GM21619 (cell line): ENCODE measurements around the gene AGAP1.

Experiments
- ATAC-seq: cut with Tn5 transposase; IDR thresholded peaks from one replicate; pipeline ENCODE4 v1.9.1; 2021; ENCODE audit not compliant: unreplicated experiment

Gene AGAP1

DNA sequence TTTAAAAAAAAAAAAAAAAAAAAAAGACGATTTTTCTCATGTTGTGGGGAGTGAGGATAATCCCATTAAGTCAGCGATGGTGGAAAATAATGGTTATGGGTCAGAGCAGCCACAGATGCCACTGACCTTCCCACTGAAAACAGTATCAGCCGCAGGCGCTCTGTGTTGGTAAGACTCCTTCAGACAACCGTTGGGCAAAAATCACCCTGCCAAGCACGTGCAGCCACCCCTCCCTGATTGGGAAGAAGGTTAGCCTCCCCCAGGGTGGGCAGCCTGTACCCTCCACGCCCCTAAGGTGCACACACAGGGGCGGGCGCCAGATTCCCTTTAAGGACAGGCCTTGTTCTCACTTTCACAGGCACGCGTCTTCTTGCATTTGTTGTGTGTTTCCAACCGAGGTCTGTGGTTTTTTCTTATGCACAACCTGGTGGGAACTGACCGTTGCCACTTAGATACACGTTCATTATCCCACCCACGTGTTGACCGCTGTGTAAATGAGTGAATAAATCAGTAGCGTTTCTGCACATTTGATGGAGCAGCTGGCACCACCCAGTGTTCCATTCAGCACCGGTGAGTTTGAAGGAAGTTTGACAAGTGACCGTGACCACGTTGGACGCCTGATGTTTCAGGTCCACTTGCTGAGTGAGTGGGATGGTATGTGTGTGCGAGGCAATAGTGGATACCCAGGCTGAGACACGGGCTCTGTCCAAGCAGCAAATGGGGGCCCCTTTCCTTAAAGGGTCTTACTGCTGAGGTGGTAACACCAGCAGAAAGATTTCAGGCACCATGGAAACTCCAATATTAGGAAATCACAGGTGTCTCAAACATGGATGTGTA is 476.6 kb downstream of the AGAP1 start:
- no peak for ATAC-seq

DNA sequence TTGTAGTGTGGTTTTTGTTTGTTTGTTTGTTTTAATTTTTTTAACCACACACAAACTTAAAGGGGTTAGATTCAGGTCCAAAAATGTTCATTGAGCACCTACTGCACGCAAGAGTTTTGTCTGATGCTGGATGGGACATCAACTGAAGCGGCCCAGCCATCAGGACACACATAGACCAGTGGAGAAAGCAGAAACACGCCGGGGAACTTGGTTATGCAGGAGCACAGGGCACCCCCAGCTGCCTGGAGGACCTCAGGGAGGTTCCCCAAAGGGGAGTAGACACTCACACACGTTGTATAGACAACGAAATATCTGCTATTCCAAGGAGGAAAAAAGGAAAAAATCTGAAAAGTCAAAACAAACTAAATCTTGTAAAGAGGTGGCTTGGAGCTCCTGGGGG is 482.7 kb downstream of the AGAP1 start:
- ATAC-seq = no peak

DNA sequence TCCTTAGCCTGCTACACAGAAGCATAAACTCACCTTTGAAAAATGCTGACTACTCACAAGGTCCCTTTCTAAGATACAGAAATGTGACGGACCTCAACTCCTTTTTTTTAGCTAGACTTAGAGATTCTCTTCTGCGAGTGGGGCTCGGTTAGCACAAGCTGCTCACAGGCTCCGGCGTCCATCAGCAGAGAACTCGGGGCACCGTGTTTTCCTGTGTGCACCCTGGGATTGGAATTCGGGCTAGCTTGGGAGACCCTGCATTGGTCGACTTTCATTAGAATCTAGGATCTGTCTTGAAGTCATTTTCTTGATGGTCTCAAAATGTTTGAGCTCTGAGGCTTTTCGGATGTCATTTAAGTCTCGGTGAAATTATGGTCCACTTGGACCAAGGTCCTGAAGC is 483.1 kb downstream of the AGAP1 start:
- ATAC-seq = no peak

DNA sequence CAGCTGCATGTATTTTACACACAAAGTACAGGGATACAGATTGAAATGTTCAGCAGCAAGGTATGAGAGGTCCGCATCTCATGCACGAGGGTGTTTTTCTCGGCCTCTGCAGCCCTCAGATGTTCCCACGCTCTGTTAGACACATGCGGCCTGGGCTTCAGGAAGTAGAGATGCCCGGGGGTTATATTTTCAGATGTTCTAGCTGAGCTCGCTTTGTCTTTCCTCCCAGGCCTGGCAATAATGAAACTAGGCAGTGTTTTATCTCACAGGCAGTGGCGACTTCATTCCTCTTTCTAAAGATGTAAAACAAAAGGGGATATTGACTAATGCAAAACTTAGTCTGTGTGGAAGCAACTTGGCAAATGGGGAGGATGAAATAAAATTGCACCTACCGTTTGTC is 483.6 kb downstream of the AGAP1 start:
- ATAC-seq = no peak

DNA sequence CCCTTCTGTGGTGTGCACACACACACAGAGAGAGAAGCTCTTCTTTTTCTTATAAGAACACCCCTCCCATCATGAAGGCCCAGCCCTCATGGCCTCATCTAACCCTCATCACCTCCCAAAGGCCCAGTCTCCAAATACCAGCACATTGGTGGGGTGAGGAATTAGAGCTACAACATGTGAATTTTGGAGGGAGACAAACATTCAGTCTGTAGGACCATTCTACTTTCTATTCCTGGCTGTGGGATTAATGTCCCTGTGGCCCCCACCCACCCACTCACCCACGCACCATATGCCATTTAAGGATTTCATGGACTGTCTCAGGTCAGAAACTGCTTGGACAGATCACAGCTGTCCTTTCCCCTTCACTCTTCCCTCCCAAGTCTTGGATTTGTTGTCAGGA is 484.2 kb downstream of the AGAP1 start:
- no peak for ATAC-seq

DNA sequence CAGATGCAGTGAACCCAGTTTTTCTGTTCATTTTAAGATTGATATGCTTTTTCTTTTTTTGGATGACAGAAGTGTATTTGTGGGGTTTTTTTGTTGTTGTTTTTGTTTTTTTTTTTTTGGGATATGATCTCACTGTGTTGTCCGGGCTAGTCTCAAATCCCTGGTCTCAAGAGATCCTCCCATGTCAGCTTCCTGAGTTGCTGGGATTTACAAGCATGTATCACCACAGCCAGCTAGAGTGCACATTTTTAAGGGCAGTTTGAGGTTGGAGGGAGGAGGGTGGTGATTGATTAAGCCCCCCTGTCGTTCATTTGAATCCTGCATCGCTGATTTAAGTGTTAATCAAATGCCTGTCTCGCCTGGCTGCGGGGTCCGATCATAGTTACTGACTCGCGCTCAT is 485.2 kb downstream of the AGAP1 start:
- no peak for ATAC-seq

DNA sequence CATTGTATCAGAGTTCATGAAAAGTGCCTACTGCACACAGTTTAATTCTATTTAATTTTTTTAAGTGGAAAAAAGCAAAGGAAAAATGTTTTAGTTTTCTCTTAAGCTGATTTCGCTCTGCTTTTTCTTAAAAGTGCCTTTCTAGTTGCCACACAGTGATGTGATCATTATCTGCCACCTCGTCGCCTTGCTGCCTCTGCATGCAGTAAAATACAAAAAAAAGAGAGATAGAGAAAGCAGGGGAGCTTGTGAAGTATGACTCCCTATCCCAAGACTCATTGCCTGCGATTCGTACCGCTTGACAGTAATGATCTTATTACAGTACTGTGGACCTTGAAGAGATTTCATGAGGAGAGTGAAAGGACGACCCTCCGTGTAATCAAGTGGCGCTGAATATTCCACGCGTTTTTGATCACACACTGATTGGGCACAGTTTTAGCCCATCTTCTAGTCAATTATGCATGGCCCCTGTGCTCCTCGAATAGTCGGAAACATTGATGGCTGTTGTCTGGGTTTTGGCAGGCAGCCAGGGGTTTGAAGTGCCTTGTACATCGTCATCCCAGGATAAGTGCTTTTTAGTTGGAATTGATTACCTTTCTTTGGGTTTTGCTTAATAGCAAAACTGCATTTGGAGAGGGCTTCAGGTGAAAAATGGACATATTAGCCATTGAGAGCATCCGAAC is 486.1 kb downstream of the AGAP1 start:
- no peak for ATAC-seq

DNA sequence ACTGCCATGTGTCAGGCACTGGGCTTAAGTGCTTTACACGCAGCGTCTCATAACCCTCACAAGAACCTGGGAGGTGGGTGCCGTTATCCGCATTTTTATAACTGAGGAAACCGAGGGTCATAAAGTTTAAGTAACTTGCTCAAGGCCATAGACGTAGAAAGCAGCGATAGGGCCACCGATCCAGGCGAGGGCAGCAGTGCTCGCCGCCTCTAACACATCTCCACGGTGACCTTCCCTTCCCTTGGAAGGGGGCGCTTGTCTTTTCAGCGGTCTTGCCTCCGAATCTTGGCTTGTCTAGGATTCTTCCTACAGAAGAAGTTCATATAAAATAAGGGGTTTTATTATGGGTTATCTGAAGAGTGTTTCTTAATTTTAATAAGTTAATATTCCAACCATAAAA is 487.8 kb downstream of the AGAP1 start:
- no peak for ATAC-seq

DNA sequence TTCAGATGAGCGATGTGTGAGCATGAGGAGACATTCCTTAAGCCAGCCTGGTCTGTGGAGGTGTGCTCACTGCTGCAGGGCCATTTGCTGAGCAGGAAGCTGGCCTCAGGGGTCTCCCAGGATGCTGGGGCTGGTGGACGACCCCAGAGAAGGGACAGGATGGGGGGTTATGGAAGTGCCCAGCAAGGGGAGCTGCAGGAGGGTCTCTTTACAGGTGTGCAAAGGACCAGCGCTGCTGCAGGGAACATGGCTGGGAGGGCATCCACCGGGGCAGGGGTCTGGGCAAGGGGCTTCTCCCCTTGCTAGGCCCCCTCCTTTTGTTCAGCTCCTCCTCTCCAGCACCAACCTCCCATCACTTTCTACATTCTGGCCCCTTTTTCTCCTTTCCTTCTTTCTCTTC is 489.2 kb downstream of the AGAP1 start:
- ATAC-seq = no peak

DNA sequence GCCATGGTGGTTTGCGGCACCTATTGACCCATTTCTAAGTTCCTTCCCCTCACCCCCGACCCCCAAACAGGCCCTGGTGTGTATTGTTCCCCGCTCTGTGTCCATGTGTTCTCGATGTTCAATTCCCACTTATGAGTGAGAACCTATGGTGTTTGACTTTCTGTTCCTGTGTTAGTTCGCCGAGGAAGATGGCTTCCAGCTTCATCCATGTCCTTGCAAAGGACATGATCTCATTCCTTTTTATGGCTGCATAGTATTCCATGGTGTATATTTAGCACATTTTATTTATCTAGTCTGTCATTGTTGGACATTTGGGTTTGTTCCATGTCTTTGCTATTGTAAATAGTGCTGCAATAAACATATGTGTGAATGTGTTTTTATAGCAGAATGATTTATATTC is 490.7 kb downstream of the AGAP1 start:
- no peak for ATAC-seq

DNA sequence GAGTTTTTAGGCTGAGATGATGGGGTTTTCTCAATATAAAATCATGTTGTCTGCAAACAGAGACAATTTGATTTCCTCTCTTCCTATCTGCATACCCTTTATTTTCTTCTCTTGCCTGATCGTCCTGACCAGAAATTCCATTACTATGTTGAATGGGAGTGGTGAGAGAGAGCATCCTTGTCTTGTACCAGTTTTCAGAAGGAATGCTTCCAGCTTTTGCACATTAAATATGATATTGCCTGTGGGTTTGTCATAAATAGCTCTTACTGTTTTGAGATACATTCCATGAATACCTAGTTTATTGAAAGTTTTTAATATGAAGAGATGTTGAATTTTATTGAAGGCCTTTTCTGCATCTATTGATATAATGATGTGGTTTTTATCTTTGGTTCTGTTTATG is 492.5 kb downstream of the AGAP1 start:
- no peak for ATAC-seq

DNA sequence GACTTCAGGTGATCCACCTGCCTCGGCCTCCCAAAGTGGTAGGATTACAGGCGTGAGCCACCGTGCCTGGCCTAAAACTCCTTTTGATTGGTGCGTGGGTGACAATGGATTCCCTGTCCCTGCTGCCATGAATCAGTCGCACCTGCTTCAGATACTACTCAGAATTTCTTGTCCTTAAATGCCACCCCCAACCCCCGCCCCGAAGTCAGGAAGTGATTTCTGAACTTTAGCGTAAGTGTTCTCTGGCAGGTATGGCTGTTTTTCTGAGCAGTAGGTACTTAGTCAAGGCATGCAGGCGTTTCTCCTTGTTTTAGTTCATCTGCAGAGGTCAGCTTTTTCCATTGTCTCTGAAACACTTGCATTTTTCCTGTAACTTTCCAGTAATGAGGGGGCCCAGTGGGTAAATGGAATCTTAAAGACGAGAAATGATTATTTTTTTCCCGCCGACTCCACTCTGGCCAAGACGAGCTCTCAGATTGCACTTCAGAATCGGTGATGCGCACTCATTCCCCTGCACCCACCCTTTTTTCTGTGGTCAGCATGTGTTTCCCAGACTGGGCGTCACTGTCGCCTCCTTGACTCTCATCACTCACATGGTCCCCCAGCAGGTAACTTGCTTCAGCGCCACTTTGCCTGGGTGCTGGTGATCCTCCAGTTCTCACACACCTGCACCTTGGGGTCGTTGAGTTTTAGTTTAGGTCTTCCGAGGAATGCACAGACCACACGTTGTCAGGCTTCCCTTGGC is 494.6 kb downstream of the AGAP1 start:
- no peak for ATAC-seq

DNA sequence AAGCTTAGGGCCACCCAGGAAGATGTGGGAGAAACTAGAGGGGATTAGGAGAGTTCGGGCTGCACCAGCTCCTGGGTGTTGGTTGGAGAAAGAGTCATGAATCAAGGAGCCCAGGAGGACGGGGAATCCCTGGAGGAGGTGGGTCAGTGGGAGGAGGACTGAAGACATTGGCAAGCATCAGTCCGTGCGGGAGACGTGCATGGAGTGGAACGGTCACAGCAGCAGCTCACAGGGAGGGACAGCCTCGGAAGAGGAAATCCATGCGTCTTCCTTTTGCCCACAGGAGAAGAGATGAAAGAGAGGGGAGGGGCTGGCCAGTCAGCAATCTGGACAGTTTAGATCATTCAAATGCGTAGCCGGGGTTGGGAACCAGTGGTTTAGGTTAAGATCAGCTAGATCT is 495.7 kb downstream of the AGAP1 start:
- no peak for ATAC-seq

DNA sequence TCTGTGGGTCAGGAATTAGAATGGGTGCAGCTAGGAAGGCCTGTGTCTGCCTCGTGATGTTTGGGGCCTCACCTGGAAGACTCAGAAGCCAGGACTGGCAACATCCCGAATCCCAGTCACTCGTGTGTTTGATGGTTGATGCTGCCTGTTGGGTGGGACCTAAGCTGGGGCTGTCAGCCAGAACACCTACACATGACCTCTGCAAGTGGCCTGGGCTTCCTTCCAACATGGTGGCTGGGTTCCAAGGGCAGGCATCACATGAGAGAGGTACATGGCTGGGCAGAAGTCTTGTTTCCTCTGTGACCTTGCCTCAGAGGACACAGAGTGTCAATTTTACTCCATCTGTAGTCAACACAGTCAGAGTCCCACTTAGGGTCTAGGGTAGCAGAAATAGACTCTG is 496.5 kb downstream of the AGAP1 start:
- no peak for ATAC-seq

DNA sequence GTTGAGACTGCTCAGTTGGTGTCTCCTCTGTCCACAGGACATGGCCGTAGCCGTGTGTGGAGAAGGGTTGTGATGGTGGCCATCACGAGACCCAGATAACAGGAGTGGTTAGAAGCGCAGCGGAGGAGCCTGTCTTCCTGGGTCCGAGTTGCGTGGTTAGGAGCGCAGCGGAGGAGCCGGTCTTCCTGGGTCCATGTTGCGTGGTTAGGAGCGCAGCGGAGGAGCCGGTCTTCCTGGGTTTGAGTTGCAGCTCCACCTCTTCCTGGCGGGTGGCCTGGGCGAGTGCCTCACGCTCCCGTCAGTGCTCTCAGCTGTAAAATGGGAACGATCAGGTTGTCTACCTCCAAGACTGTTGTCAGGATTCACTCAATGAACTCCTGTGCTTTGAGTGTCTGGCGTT is 498.2 kb downstream of the AGAP1 start:
- no peak for ATAC-seq

DNA sequence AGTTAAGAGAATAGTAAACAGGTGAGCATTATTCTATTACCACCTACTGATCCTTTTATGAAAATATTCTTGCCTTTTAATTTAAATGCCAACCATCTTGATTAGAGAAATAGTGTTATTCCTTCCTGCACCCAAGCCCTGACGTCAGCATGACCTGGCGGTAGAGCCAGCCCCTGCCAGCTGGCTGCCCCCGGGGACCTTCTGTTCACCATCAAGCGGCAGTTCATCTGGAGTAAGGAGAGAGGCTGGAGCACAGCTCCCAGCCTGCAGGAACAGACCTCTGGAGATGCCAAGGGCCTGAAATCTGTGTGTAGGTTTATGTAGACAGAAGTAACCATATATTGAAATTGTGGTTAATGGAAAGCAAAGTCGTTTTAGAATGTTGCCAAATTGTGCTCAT is 502.6 kb downstream of the AGAP1 start:
- ATAC-seq = no peak

DNA sequence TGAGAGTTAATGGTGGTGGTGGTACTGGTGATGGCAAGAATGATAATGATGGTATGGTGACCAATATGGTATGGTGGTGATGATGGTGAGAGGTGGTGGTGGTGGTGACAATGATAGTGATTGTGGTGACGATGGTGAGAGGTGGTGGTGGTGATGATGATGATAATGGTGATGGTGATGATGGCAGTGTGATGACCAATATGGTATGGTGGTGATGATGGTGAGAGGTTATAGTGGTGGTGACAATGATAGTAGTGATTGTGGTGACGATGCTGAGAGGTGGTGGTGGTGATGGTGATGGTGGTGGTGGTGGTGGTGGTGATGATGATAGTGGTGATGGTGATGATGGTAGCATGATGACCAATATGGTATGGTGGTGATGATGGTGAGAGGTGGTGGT is 505.2 kb downstream of the AGAP1 start:
- ATAC-seq = no peak

DNA sequence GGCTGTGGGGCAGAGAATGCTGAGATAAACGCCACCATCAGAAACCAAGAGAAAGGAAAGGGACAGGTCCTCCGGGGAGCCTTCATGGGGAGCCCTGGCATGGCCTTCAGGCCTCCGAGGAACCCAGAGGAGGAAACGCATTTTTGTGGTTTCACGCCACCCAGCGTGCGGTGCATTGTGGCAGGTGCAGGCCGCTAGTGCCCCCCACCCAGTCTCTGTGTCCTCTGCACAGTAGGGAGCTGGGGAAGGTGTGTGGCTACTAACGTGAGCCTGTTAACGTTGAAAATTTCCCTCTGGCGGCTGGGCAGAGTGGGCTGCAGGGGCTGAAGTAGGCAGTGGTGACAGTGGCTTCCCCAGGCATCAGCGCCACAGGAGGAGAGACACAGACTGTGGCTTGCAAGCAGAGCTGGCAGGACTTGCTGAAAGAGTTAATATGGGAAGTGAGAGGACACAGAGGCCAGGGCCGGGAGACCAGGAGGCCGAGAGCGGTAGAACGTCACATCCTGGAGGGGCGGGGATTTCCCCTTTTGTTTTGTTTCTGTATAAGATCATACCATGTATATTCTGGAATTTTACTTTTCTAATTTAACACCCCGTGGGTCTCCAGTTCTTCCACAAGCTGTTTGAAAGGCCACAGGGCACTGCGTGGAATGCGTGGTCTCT is 507.5 kb downstream of the AGAP1 start:
- ATAC-seq = no peak

DNA sequence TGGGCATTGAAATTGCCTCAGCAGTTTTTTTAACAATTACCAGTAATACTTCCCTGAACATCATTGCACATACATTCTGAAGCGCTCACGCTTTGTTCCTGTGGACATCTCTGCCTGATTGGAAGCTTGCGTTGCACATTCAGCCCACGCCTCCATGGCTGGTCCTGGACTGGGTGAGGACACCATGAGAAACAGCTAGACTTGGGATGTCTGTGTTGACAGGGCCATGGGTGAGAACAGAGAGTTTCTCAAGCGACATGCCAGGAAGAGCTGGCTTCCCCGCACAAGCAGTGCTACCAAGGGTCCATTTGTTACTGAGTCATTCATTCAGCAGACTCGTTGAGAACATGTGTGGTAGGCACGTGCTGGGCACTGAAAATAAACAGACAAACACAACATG is 508.0 kb downstream of the AGAP1 start:
- no peak for ATAC-seq

DNA sequence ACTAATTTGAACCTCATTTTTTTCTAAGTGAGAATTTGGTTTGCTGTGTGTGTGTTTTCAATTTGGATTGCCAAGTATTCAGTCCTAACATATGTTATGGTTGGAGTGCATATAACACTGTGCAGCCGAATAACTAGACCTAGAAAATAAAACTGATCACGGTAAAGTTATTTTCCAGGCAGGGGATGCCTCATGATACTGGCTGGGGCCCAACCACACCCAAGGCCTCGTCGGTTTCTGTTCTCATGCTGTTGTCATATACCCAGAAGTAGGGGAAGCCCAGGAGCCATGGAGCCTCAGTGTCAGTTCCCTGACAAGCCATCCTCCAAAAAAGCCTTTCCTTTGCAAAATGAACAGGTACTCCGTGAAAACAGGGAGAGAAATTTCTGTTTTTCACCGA is 514.2 kb downstream of the AGAP1 start:
- ATAC-seq = no peak

DNA sequence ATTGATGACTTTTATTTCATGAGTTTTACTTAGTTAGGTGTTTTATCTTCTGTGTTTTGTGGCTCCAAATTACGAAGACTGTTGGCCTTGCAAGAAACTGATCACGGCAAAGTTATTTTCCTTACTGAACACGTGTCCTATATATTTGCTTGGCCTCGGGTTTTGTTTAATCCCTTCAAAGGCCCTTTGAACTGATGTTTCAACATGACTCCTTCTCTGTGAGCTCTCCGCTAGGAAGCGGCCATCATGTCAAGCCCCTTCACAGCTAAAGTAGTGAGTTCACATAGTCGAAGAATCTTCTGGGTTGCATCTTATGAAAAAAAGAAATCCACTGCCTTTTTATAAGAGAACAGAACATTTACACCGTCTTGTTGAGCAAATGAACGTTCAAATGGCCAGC is 515.0 kb downstream of the AGAP1 start:
- ATAC-seq = no peak
